SK-MEL-5 (cell line): Measurements from ENCODE around the gene MMP19. TPM values are rescaled to one million over a fixed set of nuclear protein-coding genes. Genes with fewer than 3 reads are reported as not detected.

Source experiments
- DNase-seq: peaks from one replicate; pipeline ENCODE4 v3.0.0-alpha.2; 2016; ENCODE audit warnings: low read depth, low spot score
- in situ Hi-C: cut with HindIII; loops from 2 replicates; pipeline ENCODE4 v1.10.0; 2016; ENCODE audit warnings: low sequenced_read_pairs, high pct_unique_total_duplicates, low pct_unique_long_range_greater_than_20kb
- total RNA-seq: library from RNA; depleted of rRNA; stranded (reverse); fragments of >200 nt; shearing (Covaris generic); gene quantifications from 2 replicates; pipeline ENCODE4 v1.2.3, GENCODE V29; 2014

MMP19 gene
- total RNA-seq, 1 experiment from 2014 or later, result not detected

GRCh38 chr12:55822228-55822627 is 20.5 kb downstream of the MMP19 start:
- peak; percentile 38 for DNase-seq
- in situ Hi-C loops, result no loop called here

- in situ Hi-C loops, result no loop called here
- DNase-seq, result peak; percentile 57
These were observed 22.1 kb downstream of the MMP19 start for GRCh38 chr12:55820679-55821078.

GRCh38 chr12:55818886-55819285 is 23.9 kb downstream of the MMP19 start:
- no peak for DNase-seq
- in situ Hi-C loops, result no loop called here

GRCh38 chr12:55818140-55818728 is 24.5 kb downstream of the MMP19 start:
- no peak for DNase-seq
- in situ Hi-C loops, result no loop called here

DNA sequence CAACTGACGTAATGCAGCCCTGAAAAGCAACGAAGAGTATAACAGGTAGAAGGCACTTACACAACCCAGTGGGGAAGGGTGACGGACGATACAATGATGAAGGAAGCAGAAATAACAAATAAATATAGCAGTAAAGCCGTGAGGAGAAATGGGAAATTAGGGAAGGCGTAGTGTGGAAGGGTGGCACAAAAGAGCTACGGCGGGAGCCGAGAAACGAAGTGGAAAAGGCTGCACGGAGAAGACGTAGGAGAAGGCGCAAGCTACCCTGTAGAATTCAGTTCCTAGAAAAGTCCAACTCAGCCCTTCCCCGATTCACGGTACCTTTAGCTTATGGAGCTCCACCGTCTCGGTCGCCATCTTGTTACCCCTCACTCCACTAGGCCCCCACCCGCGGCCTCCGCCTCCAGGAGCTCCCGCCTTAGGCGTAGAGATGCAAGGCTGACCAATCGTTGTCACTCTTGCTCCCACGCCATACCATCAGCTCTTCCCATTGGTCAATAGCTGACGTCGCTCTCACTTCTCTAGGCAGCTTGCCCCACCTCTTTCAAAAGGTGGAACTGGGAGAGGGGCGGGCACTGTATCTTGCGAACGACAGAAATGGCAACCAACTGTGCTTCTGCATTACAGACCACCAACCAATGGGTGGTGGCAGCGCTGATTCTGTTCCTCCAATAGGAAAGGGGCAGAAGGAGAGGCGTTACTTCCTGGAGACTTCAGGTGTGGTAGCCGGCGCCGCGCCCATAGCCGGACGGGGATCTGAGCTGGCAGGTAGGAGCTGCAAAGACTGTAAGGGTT is 25.2 kb downstream of the MMP19 start, which contains the start of the genes ORMDL2 and SARNP:
Gene ORMDL2, plus strand, starts transcription at position 697 of the 795 bp plus-strand sequence. CDS start 959 bp downstream, outside the sequence.
Gene SARNP, minus strand, starts transcription at position 380 of the 795 bp plus-strand sequence. Its CDS starts 23 bp downstream, at position 357.
- in situ Hi-C loops, result no loop called here
- DNase-seq, result peak; percentile 100

- in situ Hi-C loops, result no loop called here
- DNase-seq, result peak; percentile 35
These were observed 25.8 kb downstream of the MMP19 start for GRCh38 chr12:55816881-55817344.

- DNase-seq, result no peak
- in situ Hi-C loops, result no loop called here
These were observed 27.3 kb downstream of the MMP19 start for GRCh38 chr12:55815473-55815872.

GRCh38 chr12:55814257-55814656 is 28.5 kb downstream of the MMP19 start:
- in situ Hi-C loops, result no loop called here
- no peak for DNase-seq

- in situ Hi-C loops, result no loop called here
- no peak for DNase-seq
These were observed 30.6 kb downstream of the MMP19 start for GRCh38 chr12:55812088-55812487.

DNA sequence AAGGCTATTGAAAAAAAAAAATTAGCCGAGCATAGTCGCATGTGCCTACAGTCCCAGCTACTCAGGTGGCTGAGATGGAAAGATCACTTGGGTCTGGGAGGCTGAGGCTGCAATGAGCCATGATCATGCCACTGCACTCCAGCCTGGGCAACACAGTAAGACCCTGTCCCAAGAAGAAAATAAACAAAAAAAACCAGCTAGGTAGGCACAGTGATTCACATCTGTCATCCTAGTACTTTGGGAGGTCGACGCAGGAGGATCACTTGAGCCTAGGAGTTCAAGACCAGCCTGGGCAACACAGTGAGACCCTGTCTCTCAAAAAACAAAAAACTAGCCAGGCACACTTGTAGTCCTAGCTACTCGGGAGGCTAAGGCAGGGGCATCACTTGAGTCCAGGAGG is 33.5 kb downstream of the MMP19 start:
- in situ Hi-C loops, result no loop called here
- no peak for DNase-seq

DNA sequence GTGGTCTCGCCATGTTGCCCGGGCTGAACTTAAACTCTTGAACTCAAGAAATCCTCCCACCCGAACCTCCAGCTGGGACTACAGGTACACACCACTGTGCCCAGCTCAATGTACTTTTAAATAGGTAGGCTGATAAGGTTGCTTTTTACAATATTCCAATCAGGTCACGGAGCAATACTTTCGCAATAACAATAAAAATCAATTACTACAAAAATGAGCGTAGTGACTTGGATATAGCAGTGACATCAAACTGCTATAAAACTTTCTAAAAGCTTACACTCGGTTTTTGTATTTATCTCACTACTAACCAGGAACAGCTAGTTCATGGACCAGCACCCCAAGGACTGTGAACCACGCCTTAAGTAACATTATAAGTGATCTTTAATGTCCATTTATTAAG is 35.8 kb downstream of the MMP19 start:
- DNase-seq, result no peak
- in situ Hi-C loops, result no loop called here

GRCh38 chr12:55797550-55797949 is 45.2 kb downstream of the MMP19 start:
- DNase-seq, result no peak
- in situ Hi-C loops, result no loop called here

- in situ Hi-C loops, result no loop called here
- peak; percentile 72 for DNase-seq
These were observed 45.7 kb downstream of the MMP19 start for GRCh38 chr12:55797068-55797467.

GRCh38 chr12:55795950-55796349 is 46.8 kb downstream of the MMP19 start:
- in situ Hi-C loops, result no loop called here
- DNase-seq, result no peak

DNA sequence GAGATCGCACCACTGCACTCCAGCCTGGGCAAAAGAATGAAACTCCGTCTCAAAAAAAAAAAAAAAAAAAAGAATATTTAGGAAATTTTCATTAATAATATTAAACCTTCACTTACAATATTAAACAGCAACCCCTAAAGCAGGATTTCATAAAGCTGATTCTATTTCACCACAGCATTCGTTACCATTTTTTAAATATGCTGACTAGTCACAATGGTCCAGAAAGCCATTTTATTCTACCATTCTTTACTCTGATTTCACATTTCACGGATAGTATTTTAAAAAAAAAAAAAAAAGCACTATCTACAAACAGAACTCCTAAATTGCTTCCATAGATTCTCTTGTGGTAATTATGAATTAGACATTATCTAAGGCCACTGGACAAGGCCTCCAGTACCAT is 52.8 kb downstream of the MMP19 start:
- in situ Hi-C loops, result no loop called here

GRCh38 chr12:55789171-55789570 is 53.6 kb downstream of the MMP19 start:
- in situ Hi-C loops, result no loop called here

More for the DNA sequence above, 52.8 kb downstream of the MMP19 start:
- no peak for DNase-seq

DNA sequence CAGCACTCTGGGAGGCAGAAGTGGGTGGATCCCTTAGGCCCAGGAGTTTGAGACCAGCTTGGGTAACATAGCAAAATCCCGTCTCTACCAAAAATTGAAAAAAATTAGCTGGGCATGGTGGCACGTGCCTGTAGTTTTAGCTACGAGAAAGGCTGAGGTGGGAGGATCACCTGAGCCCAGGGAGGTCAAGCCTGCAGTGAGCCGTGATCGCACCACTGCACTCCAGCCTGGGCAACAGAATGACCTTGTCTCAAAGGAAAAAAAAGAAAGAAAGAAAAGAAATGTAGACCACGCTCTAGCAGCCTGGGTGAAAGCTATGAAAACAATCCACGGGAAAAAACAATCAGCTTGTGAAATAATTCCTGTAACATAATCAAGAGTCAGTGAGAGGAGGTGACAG is 54.2 kb downstream of the MMP19 start:
- in situ Hi-C loops, result no loop called here
- DNase-seq, result no peak

More at GRCh38 chr12:55789171-55789570, 53.6 kb downstream of the MMP19 start:
- no peak for DNase-seq
